Measurements from ENCODE around the gene ABI1.
"Not testable (repeated sequence)": the region's sequence is repeated elsewhere in the genome, so short reads cannot be mapped to it uniquely, and the experiment has no call there.

Gene ABI1

DNA sequence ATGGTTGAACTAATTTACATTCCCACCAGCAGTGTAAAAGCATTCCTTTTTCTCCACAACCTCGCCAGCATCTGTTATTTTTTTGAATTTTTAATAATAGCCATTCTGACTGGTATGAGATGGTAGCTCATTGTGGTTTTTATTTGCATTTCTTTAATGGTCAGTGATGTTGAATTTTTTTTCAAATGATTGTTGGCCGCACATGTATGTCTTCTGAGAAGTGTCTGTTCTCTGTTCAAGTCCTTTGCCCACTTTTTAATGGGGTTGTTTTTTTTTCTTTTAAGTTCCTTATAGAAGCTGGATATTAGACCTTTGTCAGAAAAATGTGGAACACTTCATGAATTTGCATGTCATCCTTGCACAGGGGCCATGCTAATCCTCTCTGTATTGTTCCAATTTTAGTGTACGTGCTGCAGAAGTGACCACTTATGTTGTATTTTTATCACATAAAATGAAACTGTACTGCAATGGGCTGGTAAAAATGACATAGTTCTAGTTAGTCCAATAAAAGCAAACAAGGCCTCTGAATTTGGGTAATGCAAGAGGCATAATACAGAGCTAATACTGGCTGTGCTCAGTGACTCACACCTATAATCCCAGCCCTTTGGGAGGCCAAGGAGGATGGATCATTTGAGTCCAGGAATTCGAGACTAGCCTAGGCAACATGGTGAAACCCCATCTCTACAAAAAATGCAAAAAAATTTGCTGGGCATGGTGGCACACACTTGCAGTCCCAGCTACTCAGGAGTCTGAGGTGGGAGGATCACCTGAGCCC, 70.3 kb downstream of the ABI1 start:
- H3K4ac ChIP-seq (ENCODE audit: low read length) = no peak overlapping the region
- no peak overlapping the region for H3K14ac ChIP-seq (ENCODE audit: low read length)
- H3K4me1 ChIP-seq (ENCODE audit: control insufficient read depth in 2 of 2, insufficient read depth in 1 of 2, low read depth in 1 of 2, low read length in 2 of 2) = no peaks in the 10 kb centered on the region
- no peak overlapping the region for H2BK5ac ChIP-seq (ENCODE audit: low read length)
- no peak overlapping the region for H4K91ac ChIP-seq (ENCODE audit: low read depth, low read length, poor library complexity)
- H3K9me3 ChIP-seq (replicated peaks in 1 of 2; ENCODE audit: control insufficient read depth in 2 of 2, insufficient read depth in 1 of 2, low read depth in 1 of 2, low read length in 2 of 2) = peaks cover 0 to 4% of the 10 kb centered on the region in 2 donors
- H2BK120ac ChIP-seq (ENCODE audit: low read depth, low read length) = no peak overlapping the region
- WGBS, 2 donors (ENCODE audit: extremely low coverage in 2 of 2, insufficient read length in 2 of 2, insufficient replicate concordance in 1 of 2) = no CpG with 5 or more reads among the region's 4 CpGs
- H2AFZ ChIP-seq (ENCODE audit: low read length) = no peak overlapping the region
- H3K9ac ChIP-seq (ENCODE audit: low read depth, low read length, poor library complexity) = no peak overlapping the region
- H3K79me1 ChIP-seq (ENCODE audit: low read depth, low read length) = no peaks in the 10 kb centered on the region
- H2BK12ac ChIP-seq (ENCODE audit: low read length) = no peak overlapping the region
- DNase-seq (ENCODE audit: low spot score) = no peak
- no peak overlapping the region for H2BK15ac ChIP-seq (ENCODE audit: low read length)
- H4K8ac ChIP-seq (ENCODE audit: low read depth, low read length) = no peak overlapping the region
- no peak overlapping the region for H3K23ac ChIP-seq (ENCODE audit: low read depth, low read length, poor library complexity)
- H3K4me3 ChIP-seq (ENCODE audit: low read length in 2 of 2) = no peak overlapping the region
- no peak overlapping the region for H3K27ac ChIP-seq (replicated peaks; ENCODE audit: low read length)
- H2AK5ac ChIP-seq (ENCODE audit: low read depth, low read length) = no peak overlapping the region
- H3K18ac ChIP-seq (ENCODE audit: low read length) = no peak overlapping the region
- H3K27me3 ChIP-seq (ENCODE audit: control insufficient read depth in 3 of 3, insufficient read depth in 3 of 3, low read depth in 1 of 3, low read length in 3 of 3) = no peaks in the 10 kb centered on the region
- no peak overlapping the region for H3K4me2 ChIP-seq (ENCODE audit: insufficient read depth, low read length, poor library complexity, severe bottlenecking)
- no peaks in the 10 kb centered on the region for H3K36me3 ChIP-seq (replicated peaks in 1 of 2; ENCODE audit: control insufficient read depth in 2 of 2, insufficient read depth in 2 of 2, low read length in 2 of 2)

DNA sequence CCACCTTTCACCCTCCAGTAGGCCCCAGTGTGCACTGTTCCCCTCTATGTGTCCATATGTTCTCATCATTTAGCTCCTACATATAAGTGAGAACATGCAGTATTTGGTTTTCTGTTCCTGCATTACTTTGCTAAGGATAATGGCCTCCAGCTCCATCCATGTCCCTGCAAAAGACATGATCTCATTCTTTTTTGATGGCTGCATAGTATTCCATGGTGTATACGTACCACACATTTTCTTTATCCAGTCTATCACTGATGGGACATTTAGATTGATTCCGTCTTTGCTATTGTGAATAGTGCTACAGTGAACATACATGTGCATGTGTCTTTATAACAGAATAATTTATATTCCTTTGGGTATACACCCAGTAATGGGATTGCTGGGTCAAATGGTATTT, 71.0 kb downstream of the ABI1 start:
- not testable (repeated sequence) for H2BK120ac ChIP-seq (ENCODE audit: low read depth, low read length); H3K27ac ChIP-seq (replicated peaks; ENCODE audit: low read length); H3K27me3 ChIP-seq (ENCODE audit: control insufficient read depth in 3 of 3, insufficient read depth in 3 of 3, low read depth in 1 of 3, low read length in 3 of 3); H3K18ac ChIP-seq (ENCODE audit: low read length); H3K14ac ChIP-seq (ENCODE audit: low read length); H3K79me1 ChIP-seq (ENCODE audit: low read depth, low read length); H4K8ac ChIP-seq (ENCODE audit: low read depth, low read length); H2AK5ac ChIP-seq (ENCODE audit: low read depth, low read length); H2BK12ac ChIP-seq (ENCODE audit: low read length); H3K9ac ChIP-seq (ENCODE audit: low read depth, low read length, poor library complexity); H3K9me3 ChIP-seq (replicated peaks in 1 of 2; ENCODE audit: control insufficient read depth in 2 of 2, insufficient read depth in 1 of 2, low read depth in 1 of 2, low read length in 2 of 2); DNase-seq (ENCODE audit: low spot score); H3K4me2 ChIP-seq (ENCODE audit: insufficient read depth, low read length, poor library complexity, severe bottlenecking); H3K23ac ChIP-seq (ENCODE audit: low read depth, low read length, poor library complexity); H3K36me3 ChIP-seq (replicated peaks in 1 of 2; ENCODE audit: control insufficient read depth in 2 of 2, insufficient read depth in 2 of 2, low read length in 2 of 2); H3K4ac ChIP-seq (ENCODE audit: low read length); H3K4me1 ChIP-seq (ENCODE audit: control insufficient read depth in 2 of 2, insufficient read depth in 1 of 2, low read depth in 1 of 2, low read length in 2 of 2); H2BK15ac ChIP-seq (ENCODE audit: low read length); H2AFZ ChIP-seq (ENCODE audit: low read length); H3K4me3 ChIP-seq (ENCODE audit: low read length in 2 of 2); H2BK5ac ChIP-seq (ENCODE audit: low read length); H4K91ac ChIP-seq (ENCODE audit: low read depth, low read length, poor library complexity)
- no CpG with 5 or more reads among the region's 2 CpGs for WGBS, 2 donors (ENCODE audit: extremely low coverage in 2 of 2, insufficient read length in 2 of 2, insufficient replicate concordance in 1 of 2)

DNA sequence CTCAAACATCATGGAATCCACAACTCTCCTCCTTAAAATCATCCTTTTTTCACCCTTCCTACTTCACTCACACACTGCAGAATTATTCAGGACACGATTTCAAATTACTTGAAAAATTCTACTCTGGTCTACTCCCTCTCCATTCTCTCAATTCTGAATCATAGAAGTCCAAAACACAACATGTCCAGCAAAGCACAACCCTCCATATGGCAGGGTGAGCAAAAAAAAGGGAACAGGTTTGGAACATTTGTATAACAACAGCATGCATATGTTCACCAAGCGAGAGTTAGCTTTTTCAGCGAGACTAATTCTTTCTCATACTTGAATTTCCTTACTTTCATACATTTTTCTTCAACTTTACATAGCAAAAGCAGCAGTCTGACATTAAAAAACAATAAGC, 73.4 kb downstream of the ABI1 start:
- no peak overlapping the region for H2AFZ ChIP-seq (ENCODE audit: low read length)
- H2BK15ac ChIP-seq (ENCODE audit: low read length) = no peak overlapping the region
- no peak overlapping the region for H3K4me3 ChIP-seq (ENCODE audit: low read length in 2 of 2)
- H3K27me3 ChIP-seq (ENCODE audit: control insufficient read depth in 3 of 3, insufficient read depth in 3 of 3, low read depth in 1 of 3, low read length in 3 of 3) = no peaks in the 10 kb centered on the region
- no peaks in the 10 kb centered on the region for H3K36me3 ChIP-seq (replicated peaks in 1 of 2; ENCODE audit: control insufficient read depth in 2 of 2, insufficient read depth in 2 of 2, low read length in 2 of 2)
- no peak for DNase-seq (ENCODE audit: low spot score)
- peaks cover 0 to 5% of the 10 kb centered on the region in 2 donors for H3K4me1 ChIP-seq (ENCODE audit: control insufficient read depth in 2 of 2, insufficient read depth in 1 of 2, low read depth in 1 of 2, low read length in 2 of 2)
- no peak overlapping the region for H3K4me2 ChIP-seq (ENCODE audit: insufficient read depth, low read length, poor library complexity, severe bottlenecking)
- H3K79me1 ChIP-seq (ENCODE audit: low read depth, low read length) = no peaks in the 10 kb centered on the region
- H3K9me3 ChIP-seq (replicated peaks in 1 of 2; ENCODE audit: control insufficient read depth in 2 of 2, insufficient read depth in 1 of 2, low read depth in 1 of 2, low read length in 2 of 2) = peaks cover 0 to 4% of the 10 kb centered on the region in 2 donors
- H3K23ac ChIP-seq (ENCODE audit: low read depth, low read length, poor library complexity) = no peak overlapping the region
- H2BK5ac ChIP-seq (ENCODE audit: low read length) = no peak overlapping the region
- no peak overlapping the region for H2BK12ac ChIP-seq (ENCODE audit: low read length)
- H3K14ac ChIP-seq (ENCODE audit: low read length) = no peak overlapping the region
- no peak overlapping the region for H3K9ac ChIP-seq (ENCODE audit: low read depth, low read length, poor library complexity)
- no peak overlapping the region for H2AK5ac ChIP-seq (ENCODE audit: low read depth, low read length)
- 100% methylated on average over 1 of the region's 3 CpGs for WGBS, 2 donors (ENCODE audit: extremely low coverage in 2 of 2, insufficient read length in 2 of 2, insufficient replicate concordance in 1 of 2)
- no peak overlapping the region for H4K91ac ChIP-seq (ENCODE audit: low read depth, low read length, poor library complexity)
- no peak overlapping the region for H3K18ac ChIP-seq (ENCODE audit: low read length)
- H3K4ac ChIP-seq (ENCODE audit: low read length) = no peak overlapping the region
- H3K27ac ChIP-seq (replicated peaks; ENCODE audit: low read length) = no peak overlapping the region
- H2BK120ac ChIP-seq (ENCODE audit: low read depth, low read length) = no peak overlapping the region
- H4K8ac ChIP-seq (ENCODE audit: low read depth, low read length) = no peak overlapping the region

DNA sequence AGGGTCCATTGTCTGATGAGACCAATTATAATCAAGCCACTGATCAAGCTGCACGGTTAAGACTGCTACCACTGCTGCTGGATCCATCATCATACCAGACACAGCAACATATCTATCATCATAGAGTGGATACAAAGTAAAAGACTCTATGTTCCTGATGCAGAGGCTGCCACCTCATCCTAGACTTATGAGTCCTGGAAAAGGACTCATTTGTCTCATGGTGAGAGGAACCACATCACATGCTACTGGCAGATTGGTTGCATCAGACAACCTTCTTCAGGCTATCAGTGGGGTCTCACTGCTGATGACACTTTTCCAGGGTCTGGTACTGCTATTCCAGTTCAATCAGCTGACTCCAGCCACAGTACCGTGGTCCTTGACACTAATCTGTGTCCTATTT, 79.0 kb downstream of the ABI1 start:
- Histone ChIP-seq H3K14ac (ENCODE audit: low read length) (no peak overlapping the region), H2BK5ac (ENCODE audit: low read length) (no peak overlapping the region), H2BK120ac (ENCODE audit: low read depth, low read length) (no peak overlapping the region)

More for the DNA sequence above, 79.0 kb downstream of the ABI1 start:
- H4K91ac ChIP-seq (ENCODE audit: low read depth, low read length, poor library complexity) = no peak overlapping the region
- H3K27me3 ChIP-seq (ENCODE audit: control insufficient read depth in 3 of 3, insufficient read depth in 3 of 3, low read depth in 1 of 3, low read length in 3 of 3) = no peaks in the 10 kb centered on the region
- H2BK12ac ChIP-seq (ENCODE audit: low read length) = no peak overlapping the region
- H3K27ac ChIP-seq (replicated peaks; ENCODE audit: low read length) = no peak overlapping the region
- no peak overlapping the region for H4K8ac ChIP-seq (ENCODE audit: low read depth, low read length)
- H3K9me3 ChIP-seq (replicated peaks in 1 of 2; ENCODE audit: control insufficient read depth in 2 of 2, insufficient read depth in 1 of 2, low read depth in 1 of 2, low read length in 2 of 2) = no peaks in the 10 kb centered on the region
- WGBS, 2 donors (ENCODE audit: extremely low coverage in 2 of 2, insufficient read length in 2 of 2, insufficient replicate concordance in 1 of 2) = no CpG with 5 or more reads among the region's 2 CpGs
- no peak for DNase-seq (ENCODE audit: low spot score)
- peaks cover 2% of the 10 kb centered on the region for H3K79me1 ChIP-seq (ENCODE audit: low read depth, low read length)
- H3K36me3 ChIP-seq (replicated peaks in 1 of 2; ENCODE audit: control insufficient read depth in 2 of 2, insufficient read depth in 2 of 2, low read length in 2 of 2) = no peaks in the 10 kb centered on the region
- peaks cover 0 to 5% of the 10 kb centered on the region in 2 donors for H3K4me1 ChIP-seq (ENCODE audit: control insufficient read depth in 2 of 2, insufficient read depth in 1 of 2, low read depth in 1 of 2, low read length in 2 of 2)
- H2AK5ac ChIP-seq (ENCODE audit: low read depth, low read length) = no peak overlapping the region
- no peak overlapping the region for H2BK15ac ChIP-seq (ENCODE audit: low read length)
- no peak overlapping the region for H3K4me2 ChIP-seq (ENCODE audit: insufficient read depth, low read length, poor library complexity, severe bottlenecking)
- no peak overlapping the region for H3K18ac ChIP-seq (ENCODE audit: low read length)
- no peak overlapping the region for H3K4me3 ChIP-seq (ENCODE audit: low read length in 2 of 2)
- no peak overlapping the region for H3K9ac ChIP-seq (ENCODE audit: low read depth, low read length, poor library complexity)
- H2AFZ ChIP-seq (ENCODE audit: low read length) = no peak overlapping the region
- no peak overlapping the region for H3K23ac ChIP-seq (ENCODE audit: low read depth, low read length, poor library complexity)
- H3K4ac ChIP-seq (ENCODE audit: low read length) = no peak overlapping the region
